ENCODE results near the gene JAGN1. TPM values are rescaled to one million over a fixed set of nuclear protein-coding genes. Genes with fewer than 3 reads are reported as not detected.
"Not testable (repeated sequence)": the region's sequence is repeated elsewhere in the genome, so short reads cannot be mapped to it uniquely, and the experiment has no call there.

Gene JAGN1
- polyA plus RNA-seq, 1 donor: 44.4 TPM

- not testable (repeated sequence) for DNase-seq
Measured at GRCh38 chr3:9865125-9865637, 25.2 kb upstream of the JAGN1 start.

DNA sequence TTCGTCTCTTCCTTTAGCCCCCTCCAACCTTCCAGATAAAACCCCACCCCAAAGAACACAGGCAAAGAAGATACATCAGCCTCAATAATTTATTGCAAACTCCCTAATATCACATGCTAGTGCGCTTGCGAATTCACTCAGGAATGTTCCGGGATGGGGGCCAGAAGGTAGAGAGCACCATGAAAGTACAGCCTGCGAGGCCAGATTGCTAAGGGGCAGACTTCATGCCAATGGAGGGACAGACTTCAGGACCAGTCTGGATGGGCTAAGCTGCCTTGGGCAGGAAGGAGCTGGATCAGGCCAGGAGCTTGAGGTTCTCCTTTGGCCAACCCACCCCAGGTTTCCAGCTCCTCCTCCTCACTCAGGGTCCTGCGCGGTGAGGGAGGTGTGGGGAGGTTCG is 23.8 kb upstream of the JAGN1 start:
- no peak for DNase-seq

DNA sequence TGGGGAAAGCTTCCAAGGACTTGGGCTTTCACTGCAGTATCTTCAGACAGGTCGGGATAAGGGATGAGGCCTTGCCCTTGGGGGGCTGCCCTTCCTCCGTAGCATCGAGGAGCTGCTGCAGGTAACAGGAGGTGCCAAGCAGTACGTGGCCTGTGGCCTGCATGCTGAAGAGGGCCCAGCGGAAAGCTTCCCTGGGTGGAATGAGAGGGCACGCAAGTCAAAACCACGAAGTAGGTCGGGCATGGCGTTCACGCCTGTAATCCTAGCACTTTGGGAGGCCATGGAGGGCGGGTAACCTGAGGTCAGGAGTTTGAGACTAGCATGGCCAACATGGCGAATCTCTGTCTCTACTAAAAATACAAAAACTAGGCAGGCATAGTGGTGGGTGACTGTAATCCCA is 23.3 kb upstream of the JAGN1 start:
- DNase-seq: no peak

DNA sequence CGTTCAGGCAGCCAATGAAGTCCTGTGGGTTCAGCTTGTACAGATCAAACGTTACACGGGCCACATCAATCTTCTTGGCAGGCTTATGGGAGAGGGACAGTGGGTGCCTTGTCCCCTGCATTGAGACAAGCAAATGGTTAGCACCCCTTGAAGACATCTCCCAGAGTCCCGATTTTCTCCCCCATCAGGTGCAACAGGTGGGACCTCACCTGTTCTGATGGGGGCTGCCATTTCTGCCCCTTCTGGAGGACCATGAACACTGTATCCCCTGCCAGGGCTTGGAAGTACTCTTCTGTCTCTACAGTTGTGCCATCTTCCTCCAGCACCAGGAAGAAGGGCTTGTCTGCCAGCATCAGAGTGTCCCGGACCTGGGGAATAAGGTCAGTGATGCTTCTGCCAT is 20.5 kb upstream of the JAGN1 start:
- DNase-seq: no peak

GRCh38 chr3:9870978-9871377 is 19.4 kb upstream of the JAGN1 start:
- no peak for DNase-seq

DNA sequence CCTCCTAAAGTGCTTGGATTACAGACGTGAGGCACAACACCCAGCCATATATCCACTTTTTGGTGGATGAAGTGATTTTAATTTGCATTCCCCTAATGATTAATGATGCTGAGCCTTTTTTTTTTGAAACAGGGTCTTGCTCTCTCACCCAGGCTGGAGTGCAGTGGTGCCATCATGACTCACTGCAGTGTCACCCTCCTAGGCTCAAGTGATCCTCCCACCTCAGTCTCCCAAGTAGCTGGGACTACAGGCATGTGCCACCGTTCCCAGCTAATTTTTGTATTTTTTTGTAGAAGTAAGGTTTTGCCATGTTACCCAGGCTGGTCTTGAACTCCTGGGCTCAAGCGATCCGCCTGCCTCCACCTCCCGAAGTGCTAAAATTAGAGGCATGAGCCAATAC is 18.3 kb upstream of the JAGN1 start:
- DNase-seq: not testable (repeated sequence)

DNA sequence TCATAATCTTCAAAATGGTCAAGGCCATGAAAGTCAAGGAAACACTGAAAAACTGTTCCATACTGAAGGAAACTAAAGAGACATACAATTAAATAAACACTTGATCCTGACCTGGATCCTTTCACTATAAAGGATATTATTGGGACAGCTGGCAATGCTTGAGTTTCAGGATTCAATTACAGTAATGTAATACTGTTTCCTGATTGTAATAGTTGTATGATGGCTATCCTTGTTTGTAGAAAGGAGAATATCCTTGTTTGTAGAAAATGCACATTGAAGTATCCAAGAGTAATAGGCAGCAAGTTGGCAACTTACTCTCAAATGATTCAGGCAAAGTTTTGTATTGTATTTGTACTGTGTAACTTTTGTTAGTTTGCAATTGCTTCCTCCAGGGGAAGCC is 15.0 kb upstream of the JAGN1 start:
- no peak for DNase-seq

DNA sequence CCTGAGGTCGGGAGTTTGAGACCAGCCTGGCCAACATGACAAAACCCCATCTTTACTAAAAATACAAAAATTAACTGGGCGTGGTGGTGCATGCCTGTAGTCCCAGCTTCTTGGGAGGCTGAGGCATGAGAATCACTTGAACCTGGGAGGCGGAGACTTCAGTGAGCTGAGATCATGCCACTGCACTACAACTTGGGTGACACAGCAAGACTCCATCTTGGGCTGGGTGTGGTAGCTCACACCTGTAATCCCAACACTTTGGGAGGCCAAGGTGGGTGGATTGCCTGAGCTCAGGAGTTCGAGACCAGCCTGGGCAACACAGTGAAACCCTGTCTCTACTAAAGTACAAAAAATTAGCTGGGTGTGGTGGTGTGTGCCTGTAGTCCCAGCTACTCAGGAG is 14.2 kb upstream of the JAGN1 start:
- not testable (repeated sequence) for DNase-seq

GRCh38 chr3:9876991-9877390 is 13.4 kb upstream of the JAGN1 start:
- DNase-seq: no peak

DNA sequence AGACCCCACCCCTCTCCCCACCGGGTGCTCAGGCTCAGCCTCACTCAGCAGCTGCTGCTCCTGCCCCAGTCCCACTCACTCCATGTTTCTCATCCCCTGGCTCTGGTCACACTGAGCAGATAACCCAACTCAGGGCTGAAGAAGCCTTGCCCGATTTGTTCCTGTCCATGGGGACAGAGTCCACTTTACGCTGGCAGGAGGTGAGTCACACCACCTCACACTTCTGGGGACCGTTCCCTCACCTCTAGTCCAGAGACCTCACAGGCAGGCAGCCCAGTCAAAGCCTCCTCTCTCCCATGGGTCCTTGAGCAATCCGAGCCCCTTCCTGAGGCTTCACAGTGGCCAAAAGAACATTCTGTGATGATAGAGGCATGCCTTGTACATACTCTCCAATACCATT is 11.7 kb upstream of the JAGN1 start:
- no peak for DNase-seq

DNA sequence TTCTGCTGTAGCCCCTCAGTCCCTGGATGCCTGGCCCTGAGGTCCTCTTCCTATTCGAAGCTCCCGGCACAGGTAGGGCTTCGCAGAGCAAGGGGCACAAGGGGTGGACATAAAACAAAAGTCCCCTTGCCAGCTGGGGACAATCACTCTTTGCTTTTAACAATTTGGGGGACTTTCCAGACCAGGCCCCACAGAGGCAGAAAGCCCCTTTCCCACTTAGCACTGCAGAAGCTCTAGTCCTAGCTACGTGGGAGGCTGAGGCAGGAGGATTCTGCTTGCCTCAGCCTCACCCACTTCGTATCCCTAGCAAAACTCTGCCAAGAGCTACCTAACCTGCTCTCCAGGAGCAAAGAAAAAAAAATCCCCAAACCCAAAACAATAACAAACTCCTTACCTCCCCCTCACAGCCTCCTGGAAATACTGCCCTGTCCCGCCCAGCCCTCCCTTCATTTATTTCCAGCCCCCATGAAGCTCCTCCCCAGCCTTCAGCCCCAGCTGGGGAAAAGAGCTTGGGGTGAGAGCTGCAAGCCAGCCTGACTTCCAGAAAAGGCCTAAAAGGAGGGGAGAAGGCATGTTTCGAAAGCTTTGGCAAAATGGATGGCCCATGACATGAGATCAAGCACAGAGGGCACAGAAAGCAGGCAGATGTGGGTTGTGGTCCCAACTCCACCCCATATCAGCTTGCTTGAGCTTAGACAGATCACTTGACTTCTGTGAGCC is 10.4 kb upstream of the JAGN1 start, which contains the start of gene CIDEC:
Gene CIDEC, minus strand, starts transcription at position 424 of the 720 bp plus-strand sequence. CDS start 1,767 bp downstream, outside the sequence.
- no peak for DNase-seq

- no peak for DNase-seq
Measured at GRCh38 chr3:9881441-9881840, 9.0 kb upstream of the JAGN1 start.

GRCh38 chr3:9883706-9884554 is 6.5 kb upstream of the JAGN1 start:
- no peak for DNase-seq

GRCh38 chr3:9884555-9885165 is 5.8 kb upstream of the JAGN1 start:
- DNase-seq: no peak

- no peak for DNase-seq
Measured at GRCh38 chr3:9886328-9886727, 4.1 kb upstream of the JAGN1 start.

- DNase-seq: no peak
Measured at GRCh38 chr3:9887480-9887879, 2.9 kb upstream of the JAGN1 start.

- DNase-seq: no peak
Measured at GRCh38 chr3:9888540-9888939, 1.9 kb upstream of the JAGN1 start.

DNA sequence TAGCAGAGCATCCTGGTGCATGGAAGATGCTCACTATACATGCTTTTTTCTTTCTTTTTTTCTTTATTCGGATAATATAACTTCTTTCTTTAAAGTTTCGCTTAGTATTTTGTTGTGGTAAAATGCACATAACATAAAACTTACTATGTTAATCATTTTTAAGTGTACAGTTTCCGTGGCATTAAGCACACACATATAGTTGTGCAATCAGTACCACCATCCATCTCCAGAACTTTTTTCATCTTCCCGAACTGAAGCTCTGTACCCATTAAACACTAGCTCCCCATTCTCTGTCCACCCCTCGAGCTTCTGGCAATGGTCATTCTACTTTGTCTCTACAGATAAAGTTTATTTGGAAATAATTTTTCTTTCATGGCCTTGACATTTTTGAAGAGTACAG is 1.0 kb upstream of the JAGN1 start:
- DNase-seq: no peak

GRCh38 chr3:9891072-9891622 is 737 bp downstream of the JAGN1 start:
- DNase-seq: no peak

DNA sequence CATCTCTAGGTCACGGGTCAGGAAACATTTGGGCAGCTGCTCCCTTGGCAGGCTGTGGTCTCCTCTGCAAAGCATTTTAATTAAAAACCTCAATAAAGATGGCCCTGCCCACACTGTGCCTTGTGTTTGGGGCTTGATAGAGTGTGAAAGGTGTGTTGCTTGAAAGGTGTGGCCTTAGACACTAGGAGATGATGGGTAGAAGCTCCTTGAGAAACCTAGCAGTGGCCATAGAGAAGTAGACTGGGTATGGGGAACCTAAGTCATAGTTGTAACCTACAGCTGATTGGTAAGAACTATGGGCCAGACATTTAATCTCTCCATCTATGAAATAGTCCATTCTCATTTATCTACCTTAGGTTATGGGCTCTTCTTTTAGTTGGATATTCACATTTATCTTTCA is 3.3 kb downstream of the JAGN1 start:
- no peak for DNase-seq

GRCh38 chr3:9895715-9896114 is 5.3 kb downstream of the JAGN1 start:
- DNase-seq: not testable (repeated sequence)

GRCh38 chr3:9896755-9897407 is 6.5 kb downstream of the JAGN1 start:
- not testable (repeated sequence) for DNase-seq
